Parathyroid adenoma (tissue), 2 donors: ENCODE data around the gene MBLAC1.

Source experiments
- H2AFZ ChIP-seq: fragments of 300-600 bp; sonication (generic); one replicate; pipeline ENCODE4 v1.7.0; 2017; ENCODE audit warnings: antibody characterized with exemption, mild to moderate bottlenecking
- H3K27ac ChIP-seq: fragments of 300-600 bp; sonication (generic); one replicate; pipeline ENCODE4 v1.7.0; 2017
- H3K27me3 ChIP-seq: fragments of 300-600 bp; sonication (generic); one replicate; pipeline ENCODE4 v1.7.0; 2017; ENCODE audit warnings: low read length; ENCODE audit not compliant: control insufficient read depth, insufficient read depth
- H3K36me3 ChIP-seq: fragments of 300-600 bp; sonication (generic); one replicate; pipeline ENCODE4 v1.7.0; 2017; ENCODE audit warnings: low read length; ENCODE audit not compliant: control insufficient read depth, insufficient read depth
- H3K4me1 ChIP-seq: fragments of 300-600 bp; sonication (generic); one replicate; pipeline ENCODE4 v1.7.0; 2017; ENCODE audit warnings: control low read depth
- H3K4me2 ChIP-seq: fragments of 300-600 bp; sonication (generic); one replicate; pipeline ENCODE4 v1.7.0; 2017; ENCODE audit warnings: low read length
- H3K4me3 ChIP-seq: fragments of 300-600 bp; sonication (generic); one replicate; pipeline ENCODE4 v1.7.0; 2017; ENCODE audit warnings: low read depth, low read length
- H3K79me2 ChIP-seq: fragments of 300-600 bp; sonication (generic); one replicate; pipeline ENCODE4 v1.7.0; 2017; ENCODE audit warnings: control low read depth
- H3K9ac ChIP-seq: fragments of 300-600 bp; sonication (generic); one replicate; pipeline ENCODE4 v1.7.0; 2017; ENCODE audit warnings: mild to moderate bottlenecking
- H3K9me3 ChIP-seq: fragments of 300-600 bp; sonication (generic); one replicate; pipeline ENCODE4 v1.7.0; 2017; ENCODE audit warnings: low read length; ENCODE audit not compliant: control insufficient read depth
- CTCF ChIP-seq: fragments of 300-600 bp; sonication (generic); IDR thresholded peaks from one replicate; pipeline ENCODE4 v1.7.0; 2017; ENCODE audit warnings: antibody characterized with exemption, mild to moderate bottlenecking
- donor health status: primary hyperparathyroidism.

MBLAC1 gene

GRCh38 chr7:100152937-100153666 lies 26.3 kb downstream of the MBLAC1 start:
- Histone ChIP-seq H3K27ac (no peak overlapping the region), H3K79me2 (peaks cover 6% of the 10 kb centered on the region), H3K9ac (no peak overlapping the region), H3K4me1 (peaks cover 8% of the 10 kb centered on the region), H3K4me3 (no peak overlapping the region), H3K9me3 (no peaks in the 10 kb centered on the region), H3K4me2 (no peak overlapping the region), H3K36me3 (no peaks in the 10 kb centered on the region), H2AFZ (no peak overlapping the region), H3K27me3 (no peaks in the 10 kb centered on the region)
- no peak for TF ChIP-seq CTCF

GRCh38 chr7:100153708-100154535 lies 27.2 kb downstream of the MBLAC1 start:
- Histone ChIP-seq H3K27me3 (no peaks in the 10 kb centered on the region), H3K9me3 (no peaks in the 10 kb centered on the region), H3K36me3 (no peaks in the 10 kb centered on the region), H3K79me2 (peaks cover 5% of the 10 kb centered on the region), H3K4me3 (no peak overlapping the region), H3K4me1 (peaks cover 7% of the 10 kb centered on the region), H3K9ac (no peak overlapping the region), H2AFZ (no peak overlapping the region), H3K27ac (no peak overlapping the region), H3K4me2 (no peak overlapping the region)
- TF ChIP-seq CTCF = no peak

GRCh38 chr7:100154651-100155491 lies 28.1 kb downstream of the MBLAC1 start:
- Histone ChIP-seq H3K27me3 (no peaks in the 10 kb centered on the region), H3K79me2 (no peaks in the 10 kb centered on the region), H3K4me1 (peaks cover 7% of the 10 kb centered on the region), H3K27ac (no peak overlapping the region), H3K36me3 (no peaks in the 10 kb centered on the region), H3K9ac (no peak overlapping the region), H2AFZ (no peak overlapping the region), H3K4me3 (no peak overlapping the region), H3K9me3 (no peaks in the 10 kb centered on the region), H3K4me2 (no peak overlapping the region)
- no peak for TF ChIP-seq CTCF

GRCh38 chr7:100155553-100156317 lies 29.0 kb downstream of the MBLAC1 start:
- Histone ChIP-seq H3K9me3 (no peaks in the 10 kb centered on the region), H2AFZ (no peak overlapping the region), H3K36me3 (no peaks in the 10 kb centered on the region), H3K27me3 (no peaks in the 10 kb centered on the region), H3K4me3 (no peak overlapping the region), H3K27ac (no peak overlapping the region), H3K9ac (no peak overlapping the region), H3K79me2 (no peaks in the 10 kb centered on the region), H3K4me1 (peaks cover 7% of the 10 kb centered on the region), H3K4me2 (no peak overlapping the region)
- no peak for TF ChIP-seq CTCF
